NCI-H1694 (cell line): ENCODE data around the gene KCNQ1.

ENCODE experiments used
- DNase-seq: peaks from one replicate; lab custom pipeline; 2025; lab: John Stamatoyannopoulos, UW

KCNQ1 gene

GRCh38 chr11:2806351-2807024 lies 361.7 kb downstream of the KCNQ1 start:
- DNase-seq: no peak

GRCh38 chr11:2807025-2807681 lies 362.3 kb downstream of the KCNQ1 start:
- DNase-seq: no peak

GRCh38 chr11:2807801-2808241 lies 363.0 kb downstream of the KCNQ1 start:
- no peak for DNase-seq

GRCh38 chr11:2808850-2809846 lies 364.3 kb downstream of the KCNQ1 start:
- no peak for DNase-seq

GRCh38 chr11:2809854-2810253 lies 365.0 kb downstream of the KCNQ1 start:
- no peak for DNase-seq

GRCh38 chr11:2810411-2811205 lies 365.8 kb downstream of the KCNQ1 start:
- no peak for DNase-seq

- no peak for DNase-seq
These were observed 366.6 kb downstream of the KCNQ1 start for GRCh38 chr11:2811206-2812091.

GRCh38 chr11:2812371-2812991 lies 367.7 kb downstream of the KCNQ1 start:
- no peak for DNase-seq

GRCh38 chr11:2813141-2813908 lies 368.5 kb downstream of the KCNQ1 start:
- DNase-seq: no peak

- DNase-seq: no peak
These were observed 369.2 kb downstream of the KCNQ1 start for GRCh38 chr11:2813968-2814367.

GRCh38 chr11:2814751-2815150 lies 369.9 kb downstream of the KCNQ1 start:
- no peak for DNase-seq

- no peak for DNase-seq
These were observed 371.1 kb downstream of the KCNQ1 start for GRCh38 chr11:2815762-2816496.

- DNase-seq: no peak
These were observed 371.7 kb downstream of the KCNQ1 start for GRCh38 chr11:2816523-2816922.

GRCh38 chr11:2816941-2817421 lies 372.2 kb downstream of the KCNQ1 start:
- DNase-seq: no peak

GRCh38 chr11:2817431-2817830 lies 372.6 kb downstream of the KCNQ1 start:
- DNase-seq: no peak

- no peak for DNase-seq
These were observed 373.2 kb downstream of the KCNQ1 start for GRCh38 chr11:2818021-2818420.

- no peak for DNase-seq
These were observed 373.7 kb downstream of the KCNQ1 start for GRCh38 chr11:2818503-2818902.

GRCh38 chr11:2819316-2819715 lies 374.5 kb downstream of the KCNQ1 start:
- DNase-seq: no peak

GRCh38 chr11:2820976-2821375 lies 376.2 kb downstream of the KCNQ1 start:
- DNase-seq: no peak
